GM18517 (cell line): Measurements from ENCODE around the gene ZNF101.
"Not testable (repeated sequence)": the region's sequence is repeated elsewhere in the genome, so short reads cannot be mapped to it uniquely, and the experiment has no call there.

Experiments used
- ATAC-seq: cut with Tn5 transposase; IDR thresholded peaks from one replicate; pipeline ENCODE4 v1.9.1; 2021; ENCODE audit warnings: mild to moderate bottlenecking, moderate library complexity; ENCODE audit not compliant: unreplicated experiment

Gene ZNF101

DNA sequence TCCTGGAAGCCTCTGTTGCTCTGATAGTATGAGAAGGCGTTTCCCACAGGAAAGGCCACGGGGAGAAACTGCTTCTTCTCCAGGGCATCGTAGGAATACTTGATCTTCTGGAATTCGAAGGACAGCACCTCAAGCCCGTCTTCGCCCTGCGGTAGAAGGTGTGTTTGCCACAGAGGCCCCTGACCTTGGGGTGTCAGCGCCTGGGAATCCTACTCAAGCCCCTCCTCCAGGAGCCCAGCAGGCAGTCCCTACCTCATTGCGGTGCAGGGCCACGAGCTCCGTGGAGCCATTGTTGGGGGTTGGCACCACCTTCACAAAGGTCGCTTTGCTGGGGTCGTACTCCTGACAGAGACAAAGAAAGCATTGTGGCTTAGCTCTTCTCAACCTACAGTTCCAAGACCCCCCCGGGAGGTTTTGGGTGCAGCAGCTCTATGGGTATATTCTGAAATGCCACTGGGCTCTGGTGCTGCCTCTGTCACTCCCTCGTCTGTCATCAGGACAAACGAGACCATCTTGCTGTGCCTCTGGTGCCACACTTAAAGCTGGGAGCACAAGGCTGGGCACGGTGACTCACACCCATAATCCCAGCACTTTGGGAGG is 8.9 kb upstream of the ZNF101 start:
- ATAC-seq, result no peak

DNA sequence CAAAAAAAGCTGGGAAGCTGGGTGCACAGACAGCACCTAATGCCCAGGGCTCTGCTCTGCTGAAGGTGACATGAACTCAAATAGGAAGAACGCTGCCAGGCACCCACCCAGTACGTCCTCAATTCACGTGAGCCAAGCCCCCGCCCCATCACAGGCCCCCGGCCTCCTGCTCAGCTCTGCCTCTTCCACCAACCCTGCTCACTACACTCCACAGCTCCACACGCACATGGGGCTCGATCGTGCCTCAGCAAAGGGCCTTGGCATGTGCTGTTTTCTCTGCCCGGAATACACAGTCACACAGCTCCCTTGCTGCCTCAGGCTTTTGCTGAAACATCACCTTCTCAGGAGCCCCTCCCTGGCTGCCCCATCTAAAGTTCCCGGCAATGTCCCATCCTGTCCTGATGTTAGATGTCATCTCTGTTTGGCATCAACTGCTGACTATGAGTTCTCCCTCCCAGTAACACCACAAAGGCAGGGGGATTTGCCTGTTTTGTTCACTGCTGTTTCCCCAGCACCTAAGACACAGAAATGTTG is 7.4 kb upstream of the ZNF101 start:
- ATAC-seq, result no peak

DNA sequence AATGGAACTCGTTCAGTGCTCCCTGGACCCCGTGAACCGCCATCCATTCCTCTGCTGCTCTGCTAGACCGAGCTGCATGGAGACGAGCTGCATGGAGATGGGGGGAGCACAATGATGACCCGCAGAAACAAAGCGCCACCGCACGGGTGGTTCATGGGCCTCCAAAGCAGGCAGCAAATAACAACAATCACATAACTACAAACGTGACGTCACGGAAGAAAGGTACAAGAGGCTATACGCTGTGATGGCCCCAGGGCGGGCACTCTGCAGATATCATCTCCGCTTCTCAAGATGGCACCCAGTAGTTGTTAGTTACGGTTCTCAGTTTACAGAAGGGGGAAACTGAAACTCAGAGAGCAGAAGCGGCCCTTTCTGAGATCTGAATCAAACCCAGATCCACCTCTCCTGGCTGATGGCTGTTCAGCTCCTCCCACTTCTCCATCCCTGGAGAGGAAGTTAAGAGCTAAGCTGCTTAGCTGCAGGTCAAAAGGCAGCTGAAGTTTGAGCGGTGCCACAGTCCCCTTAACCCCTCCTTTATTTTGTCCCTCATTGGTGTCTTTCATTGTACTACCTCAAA is 6.9 kb upstream of the ZNF101 start:
- peak; percentile 41 for ATAC-seq

DNA sequence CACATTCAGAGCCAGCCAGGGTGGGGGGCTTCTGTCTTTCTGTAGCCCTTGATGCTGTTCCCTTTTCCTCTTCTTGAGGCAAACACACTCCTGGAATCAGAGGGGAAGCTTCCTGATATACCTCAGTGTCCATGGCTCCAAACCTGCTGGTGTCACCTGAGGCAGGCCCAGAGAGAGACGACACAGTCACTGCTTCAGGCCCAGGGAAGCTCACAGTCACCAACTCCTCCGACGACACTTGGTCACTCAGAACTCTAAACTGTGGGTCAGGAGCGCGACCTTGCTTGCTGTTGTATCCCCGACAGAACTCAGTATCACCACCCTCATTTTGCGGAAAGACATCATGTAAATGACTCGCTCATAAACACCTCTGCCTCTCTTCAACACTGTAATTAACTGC is 6.3 kb upstream of the ZNF101 start:
- no peak for ATAC-seq

DNA sequence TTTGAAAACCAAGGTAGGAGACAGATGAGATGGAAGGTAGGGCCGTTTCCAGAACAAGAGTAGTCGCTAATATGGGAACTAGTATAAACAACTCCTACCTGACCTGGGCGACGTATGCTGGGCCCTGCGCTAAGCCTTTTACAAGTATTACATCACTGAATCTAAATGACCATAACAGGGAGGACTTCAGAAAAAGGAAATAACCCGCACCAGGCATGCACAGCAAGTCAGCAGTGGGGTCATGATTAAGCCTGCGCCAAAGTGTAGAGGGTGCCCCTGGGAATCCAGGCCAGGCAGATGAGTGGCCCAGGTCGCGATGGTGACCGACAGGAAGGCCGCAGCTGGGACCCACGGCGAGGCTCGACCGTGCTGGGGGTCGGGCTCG is 5.8 kb upstream of the ZNF101 start:
- ATAC-seq, result no peak

- peak; percentile 64 for ATAC-seq
These were observed 5.2 kb upstream of the ZNF101 start, which contains the start of gene ATP13A1 for GRCh38 chr19:19663256-19664120. TSS of gene ATP13A1 (minus strand) at chr19:19663676. CDS start at chr19:19663666, 10 bp downstream.

DNA sequence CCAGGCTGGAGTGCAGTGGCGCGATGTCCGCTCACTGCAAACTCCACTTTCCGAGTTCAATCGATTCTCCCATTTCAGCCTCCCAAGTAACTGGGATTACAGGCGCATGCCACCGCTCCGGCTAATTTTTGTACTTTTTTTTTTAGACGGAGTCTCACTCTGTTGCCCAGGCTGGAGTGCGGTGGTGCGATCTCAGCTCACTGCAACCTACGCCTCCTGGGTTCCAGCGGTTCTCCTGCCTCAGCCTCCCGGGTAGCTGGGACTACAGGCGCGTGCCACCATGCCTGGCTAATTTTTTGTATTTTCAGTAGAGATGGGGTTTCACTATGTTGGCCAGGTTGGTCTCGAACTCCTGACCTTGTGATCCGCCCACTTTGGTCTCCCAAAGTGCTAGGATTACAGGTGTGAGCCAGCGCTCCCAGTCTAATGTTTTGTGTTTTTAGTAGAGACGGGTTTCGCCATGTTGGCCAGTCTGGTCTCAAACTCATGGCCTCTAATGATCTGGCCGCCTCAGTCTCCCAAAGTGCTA is 3.2 kb upstream of the ZNF101 start:
- not testable (repeated sequence) for ATAC-seq

- no peak for ATAC-seq
These were observed 1.5 kb downstream of the ZNF101 start for GRCh38 chr19:19670070-19670551.

- no peak for ATAC-seq
These were observed 4.2 kb downstream of the ZNF101 start for GRCh38 chr19:19672816-19673215.

DNA sequence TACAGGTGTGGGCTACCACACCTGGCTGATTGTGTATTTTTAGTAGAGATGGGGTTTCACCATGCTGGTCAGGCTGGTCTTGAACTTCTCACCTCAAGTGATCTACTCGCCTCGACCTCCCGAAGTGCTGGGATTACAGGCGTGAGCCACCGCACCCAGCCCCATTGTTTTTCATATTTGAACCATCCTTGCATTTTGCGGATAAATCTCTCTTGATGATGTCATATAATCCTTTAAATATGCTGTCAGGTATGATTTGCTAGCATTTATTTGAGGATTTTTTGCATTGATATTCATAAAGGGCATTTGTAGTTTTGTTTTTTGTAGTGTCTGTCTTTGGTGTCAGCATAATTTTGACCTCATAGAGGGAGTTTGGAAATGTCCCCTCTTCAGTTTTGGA is 5.7 kb downstream of the ZNF101 start:
- ATAC-seq, result no peak

DNA sequence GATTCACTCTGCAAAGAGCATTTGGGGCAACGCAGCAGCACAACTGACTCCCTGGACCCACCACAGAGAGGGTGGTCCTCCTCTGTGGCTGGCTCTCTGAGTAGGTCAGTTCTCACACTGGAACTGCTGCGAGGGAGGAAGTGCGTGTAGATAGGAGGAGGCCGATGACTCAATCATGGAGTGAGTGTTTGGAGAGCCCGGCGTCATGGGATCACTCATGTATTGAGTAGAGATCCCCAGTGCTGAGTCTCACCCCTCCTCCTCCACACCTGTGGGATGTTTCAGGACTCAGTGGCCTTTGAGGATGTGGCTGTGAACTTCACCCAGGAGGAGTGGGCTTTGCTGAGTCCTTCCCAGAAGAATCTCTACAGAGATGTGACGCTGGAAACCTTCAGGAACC is 8.9 kb downstream of the ZNF101 start:
- ATAC-seq, result no peak

GRCh38 chr19:19679176-19680073 is 10.8 kb downstream of the ZNF101 start:
- no peak for ATAC-seq

- not testable (repeated sequence) for ATAC-seq
These were observed 17.5 kb downstream of the ZNF101 start for GRCh38 chr19:19686119-19686518.

DNA sequence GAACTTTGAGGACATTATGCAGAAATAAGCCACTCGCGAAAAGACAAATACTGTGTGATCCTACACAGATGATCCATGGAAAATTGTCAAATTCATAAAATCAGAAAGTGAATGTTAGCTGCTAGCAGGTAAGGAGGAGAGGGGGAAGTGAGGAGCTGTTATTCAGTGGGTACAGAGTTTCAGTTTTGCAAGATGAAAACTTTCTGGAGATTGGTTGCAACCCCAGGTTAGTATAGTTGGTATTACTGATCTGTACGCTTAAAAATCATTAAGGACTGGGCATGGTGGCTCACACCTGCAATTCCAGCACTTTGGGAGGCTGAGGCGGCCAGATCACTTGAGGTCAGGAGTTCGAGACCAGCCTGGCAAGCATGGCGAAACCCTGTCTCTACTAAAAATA is 17.9 kb downstream of the ZNF101 start:
- no peak for ATAC-seq

- no peak for ATAC-seq
These were observed 18.5 kb downstream of the ZNF101 start for GRCh38 chr19:19687090-19687489.

DNA sequence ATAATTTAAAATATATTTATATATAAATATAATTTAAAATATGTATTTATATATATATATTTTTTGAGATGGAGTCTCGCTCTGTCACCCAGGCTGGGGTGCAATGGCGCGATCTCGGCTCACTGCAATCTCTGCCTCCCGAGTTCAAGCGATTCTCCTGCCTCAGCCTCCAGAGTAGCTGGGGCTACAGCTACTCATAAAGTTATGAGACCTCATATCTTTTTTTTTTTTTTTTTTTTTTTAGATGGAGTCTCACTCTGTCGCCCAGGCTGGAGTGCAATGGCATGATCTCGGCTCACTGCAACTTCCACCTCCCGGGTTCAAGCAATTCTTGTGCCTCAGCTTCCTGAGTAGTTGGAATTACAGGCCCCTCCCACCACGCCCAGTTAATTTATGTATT is 20.4 kb downstream of the ZNF101 start:
- not testable (repeated sequence) for ATAC-seq

DNA sequence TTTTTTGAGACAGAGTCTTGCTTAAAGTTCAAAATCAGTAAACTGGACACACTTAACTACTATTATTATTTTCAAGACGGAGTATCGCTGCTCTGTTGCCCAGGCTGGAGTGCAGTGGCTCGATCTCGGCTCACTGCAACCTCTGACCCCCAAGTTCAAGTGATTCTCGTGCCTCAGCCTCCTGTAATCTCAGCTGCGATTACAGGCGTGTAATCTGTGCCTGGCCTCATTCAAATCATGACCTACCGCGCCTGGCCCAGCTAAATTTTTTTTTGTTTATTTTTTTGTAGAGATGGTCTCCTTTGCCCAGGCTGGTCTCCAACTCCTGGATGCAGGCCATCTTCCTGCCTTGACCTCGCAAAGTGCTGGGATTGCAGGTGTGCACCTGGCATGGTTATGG is 23.0 kb downstream of the ZNF101 start:
- ATAC-seq, result no peak

DNA sequence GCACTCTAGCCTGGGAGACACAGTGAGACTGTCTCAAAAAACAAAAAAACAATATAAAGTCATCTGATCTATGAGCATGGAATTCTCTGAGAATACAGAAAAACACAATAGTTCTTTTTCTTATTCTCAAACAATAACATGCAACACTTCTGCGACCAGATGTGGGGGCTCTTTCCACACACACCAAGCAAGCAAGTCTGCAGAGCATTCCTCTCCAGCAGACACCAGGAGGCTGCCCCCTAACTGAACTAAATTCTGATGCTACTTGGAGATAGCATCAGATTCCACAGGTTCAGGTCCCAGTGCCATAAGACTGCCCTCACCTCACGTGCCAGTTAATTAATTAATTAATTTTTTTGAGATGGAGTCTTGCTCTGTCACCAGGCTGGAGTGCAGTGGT is 27.7 kb downstream of the ZNF101 start:
- no peak for ATAC-seq

DNA sequence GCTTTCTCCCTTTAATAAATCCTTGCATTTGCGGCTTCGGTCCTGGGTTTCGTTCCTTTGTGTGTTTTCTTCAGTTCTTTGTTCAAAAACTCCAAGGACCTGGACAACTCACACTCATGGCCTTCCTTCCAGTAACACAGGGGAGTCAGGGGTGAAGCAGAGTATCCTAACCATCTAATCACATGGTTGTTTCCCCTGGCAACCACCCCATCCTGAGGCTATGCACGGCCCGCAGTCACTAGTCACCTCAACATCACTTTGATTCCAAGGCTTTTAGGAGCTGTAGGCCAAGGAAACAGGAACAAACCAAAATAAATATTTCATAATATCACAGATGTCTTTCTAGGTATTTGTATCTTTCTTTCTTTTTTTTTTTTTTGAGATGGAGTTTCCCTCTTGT is 28.9 kb downstream of the ZNF101 start:
- ATAC-seq, result no peak

DNA sequence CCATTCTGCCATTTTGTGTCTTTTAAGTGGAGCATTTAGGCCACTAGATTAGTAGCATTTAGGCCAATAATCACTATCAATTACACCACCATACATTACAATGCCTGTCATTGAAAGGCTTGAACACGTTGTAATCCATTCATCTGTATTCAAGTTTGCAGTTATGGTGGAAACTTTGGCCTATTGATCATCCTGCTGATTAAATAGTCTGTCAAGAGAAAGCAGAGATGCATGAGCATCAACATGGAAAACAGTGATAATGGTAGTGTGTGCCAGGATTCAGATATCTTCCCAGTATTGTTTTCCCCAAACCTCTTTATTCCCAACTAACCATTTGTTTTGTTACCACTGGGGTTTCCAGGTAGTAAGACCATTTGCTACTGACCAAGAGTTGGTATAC is 31.9 kb downstream of the ZNF101 start:
- ATAC-seq, result not testable (repeated sequence)
